ENCODE data around the gene ADAM23.

Gene ADAM23

GRCh38 chr2:206570199-206570598 is 126.9 kb downstream of the ADAM23 start:
- H3K4me3 ChIP-seq (ENCODE audit: low read depth, low read length) = no peak overlapping the region
- TF ChIP-seq CTCF (conservative IDR thresholded peaks at IDR 0.05; ENCODE audit: low read depth, low read length) = no peak
- no peak for DNase-seq (ENCODE audit: low read depth)

GRCh38 chr2:206572725-206573124 is 129.4 kb downstream of the ADAM23 start:
- peak; percentile 10 for DNase-seq (ENCODE audit: low read depth)
- no peak for TF ChIP-seq CTCF (conservative IDR thresholded peaks at IDR 0.05; ENCODE audit: low read depth, low read length)
- H3K4me3 ChIP-seq (ENCODE audit: low read depth, low read length) = no peak overlapping the region

- DNase-seq (ENCODE audit: low read depth) = no peak
- no peak overlapping the region for H3K4me3 ChIP-seq (ENCODE audit: low read depth, low read length)
- no peak for TF ChIP-seq CTCF (conservative IDR thresholded peaks at IDR 0.05; ENCODE audit: low read depth, low read length)
Observed at GRCh38 chr2:206573793-206574192, 130.5 kb downstream of the ADAM23 start.

GRCh38 chr2:206584323-206585116 is 141.2 kb downstream of the ADAM23 start:
- no peak overlapping the region for H3K4me3 ChIP-seq (ENCODE audit: low read depth, low read length)
- no peak for DNase-seq (ENCODE audit: low read depth)
- no peak for TF ChIP-seq CTCF (conservative IDR thresholded peaks at IDR 0.05; ENCODE audit: low read depth, low read length)

- TF ChIP-seq CTCF (conservative IDR thresholded peaks at IDR 0.05; ENCODE audit: low read depth, low read length) = no peak
- DNase-seq (ENCODE audit: low read depth) = peak; percentile 27
- no peak overlapping the region for H3K4me3 ChIP-seq (ENCODE audit: low read depth, low read length)
Observed at GRCh38 chr2:206585335-206585734, 142.0 kb downstream of the ADAM23 start.

GRCh38 chr2:206586609-206587008 is 143.3 kb downstream of the ADAM23 start:
- no peak for TF ChIP-seq CTCF (conservative IDR thresholded peaks at IDR 0.05; ENCODE audit: low read depth, low read length)
- no peak for DNase-seq (ENCODE audit: low read depth)
- no peak overlapping the region for H3K4me3 ChIP-seq (ENCODE audit: low read depth, low read length)

GRCh38 chr2:206597717-206598218 is 154.4 kb downstream of the ADAM23 start:
- no peak for DNase-seq (ENCODE audit: low read depth)
- TF ChIP-seq CTCF (conservative IDR thresholded peaks at IDR 0.05; ENCODE audit: low read depth, low read length) = no peak

More at GRCh38 chr2:206597717-206598218, 154.4 kb downstream of the ADAM23 start:
- no peak overlapping the region for H3K4me3 ChIP-seq (ENCODE audit: low read depth, low read length)
